Endodermal cell (in vitro differentiated cells): ENCODE data around the gene MYRIP. TPM values are rescaled to one million over a fixed set of nuclear protein-coding genes. Genes with fewer than 3 reads are reported as not detected.

Experiments used
- DNase-seq: peaks from one replicate; pipeline ENCODE4 v3.0.0-alpha.2; 2017
- H3K27ac ChIP-seq: 2 replicates; pipeline ENCODE4 v1.5.1; 2013; ENCODE audit warnings: mild to moderate bottlenecking, low read depth, low read length, moderate library complexity
- H3K27me3 ChIP-seq: 2 replicates; pipeline ENCODE4 v1.6.1; 2013; ENCODE audit warnings: mild to moderate bottlenecking, low read length, moderate library complexity; ENCODE audit not compliant: insufficient read depth, control insufficient read depth, poor library complexity, severe bottlenecking
- H3K36me3 ChIP-seq: 2 replicates; pipeline ENCODE4 v1.7.0; 2013; ENCODE audit warnings: mild to moderate bottlenecking, low read length, moderate library complexity; ENCODE audit not compliant: control insufficient read depth, insufficient read depth
- H3K4me1 ChIP-seq: one replicate; pipeline ENCODE4 v1.7.0; 2013; ENCODE audit warnings: low read length; ENCODE audit not compliant: control insufficient read depth, insufficient read depth
- H3K4me3 ChIP-seq: 2 replicates; pipeline ENCODE4 v1.5.1; 2013; ENCODE audit warnings: mild to moderate bottlenecking, low read length, moderate library complexity
- H3K9ac ChIP-seq: 2 replicates; pipeline ENCODE4 v1.6.1; 2013; ENCODE audit warnings: mild to moderate bottlenecking, low read length, moderate library complexity; ENCODE audit not compliant: poor library complexity, severe bottlenecking; ENCODE audit errors: extremely low read depth
- H3K9me3 ChIP-seq: 2 replicates; pipeline ENCODE4 v1.6.1; 2013; ENCODE audit warnings: mild to moderate bottlenecking, low read length, moderate library complexity; ENCODE audit not compliant: control insufficient read depth
- H3K27ac Mint-ChIP-seq: 2 replicates; pipeline ENCODE4 v1.8.0; 2020; ENCODE audit warnings: mixed read lengths
- H3K27me3 Mint-ChIP-seq: 2 replicates; pipeline ENCODE4 v1.8.0; 2021; ENCODE audit warnings: mild to moderate bottlenecking, mixed read lengths; ENCODE audit not compliant: insufficient read depth
- H3K36me3 Mint-ChIP-seq: 2 replicates; pipeline ENCODE4 v1.8.0; 2020; ENCODE audit warnings: low read depth, mixed read lengths
- H3K4me1 Mint-ChIP-seq: 2 replicates; pipeline ENCODE4 v1.8.0; 2020; ENCODE audit warnings: mixed read lengths
- H3K4me3 Mint-ChIP-seq: 2 replicates; pipeline ENCODE4 v1.8.0; 2020; ENCODE audit warnings: mild to moderate bottlenecking, moderate library complexity, mixed read lengths
- H3K9me3 Mint-ChIP-seq: 2 replicates; pipeline ENCODE4 v1.8.0; 2020; ENCODE audit warnings: mild to moderate bottlenecking, mixed read lengths
- WGBS, 2 experiments: methylation state at CpG; one replicate each; pipeline versions ENCODE4 v1.1.5 to v1.1.7; 2013; ENCODE audit warnings: missing lambda C conversion rate in 2 of 2, mixed read lengths in 1 of 2; ENCODE audit not compliant: insufficient coverage in 1 of 2, insufficient read length in 1 of 2; 5-methylcytosine and 5-hydroxymethylcytosine counted together
- total RNA-seq, 2 donors: library from RNA; stranded (reverse); fragmentation: NEBNext Ultra II Directional in 1 of 2; extraction: Animal tissue kit (Norgen Biotek cat#: 25700) in 1 of 2; gene quantifications; 2 replicates in 1 of 2; 3 replicates in 1 of 2; pipeline ENCODE4 v1.2.1, GENCODE V29; 2021
- TF ChIP-seq, protein P1 (sequence below): fragments of 200-600 bp; sonication (generic); conservative IDR thresholded peaks from 2 replicates; pipeline ENCODE4 v1.5.0; 2021; ENCODE audit warnings: antibody characterized with exemption, mild to moderate bottlenecking

MYRIP gene
- total RNA-seq, 2 donors from 2014 or later: 4.3 to 4.6 TPM

GRCh38 chr3:40078590-40078989, 269.2 kb downstream of the MYRIP start:
- TF ChIP-seq, protein P1, sequence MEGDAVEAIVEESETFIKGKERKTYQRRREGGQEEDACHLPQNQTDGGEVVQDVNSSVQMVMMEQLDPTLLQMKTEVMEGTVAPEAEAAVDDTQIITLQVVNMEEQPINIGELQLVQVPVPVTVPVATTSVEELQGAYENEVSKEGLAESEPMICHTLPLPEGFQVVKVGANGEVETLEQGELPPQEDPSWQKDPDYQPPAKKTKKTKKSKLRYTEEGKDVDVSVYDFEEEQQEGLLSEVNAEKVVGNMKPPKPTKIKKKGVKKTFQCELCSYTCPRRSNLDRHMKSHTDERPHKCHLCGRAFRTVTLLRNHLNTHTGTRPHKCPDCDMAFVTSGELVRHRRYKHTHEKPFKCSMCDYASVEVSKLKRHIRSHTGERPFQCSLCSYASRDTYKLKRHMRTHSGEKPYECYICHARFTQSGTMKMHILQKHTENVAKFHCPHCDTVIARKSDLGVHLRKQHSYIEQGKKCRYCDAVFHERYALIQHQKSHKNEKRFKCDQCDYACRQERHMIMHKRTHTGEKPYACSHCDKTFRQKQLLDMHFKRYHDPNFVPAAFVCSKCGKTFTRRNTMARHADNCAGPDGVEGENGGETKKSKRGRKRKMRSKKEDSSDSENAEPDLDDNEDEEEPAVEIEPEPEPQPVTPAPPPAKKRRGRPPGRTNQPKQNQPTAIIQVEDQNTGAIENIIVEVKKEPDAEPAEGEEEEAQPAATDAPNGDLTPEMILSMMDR: no peak
- Mint-ChIP-seq H3K9me3 (peaks cover 18% of the 10 kb centered on the region), H3K4me3 (no peak overlapping the region), H3K27me3 (no peaks in the 10 kb centered on the region), H3K4me1 (no peaks in the 10 kb centered on the region), H3K36me3 (no peaks in the 10 kb centered on the region), H3K27ac (no peak overlapping the region)
- peaks cover 26% of the 10 kb centered on the region for H3K9me3 ChIP-seq
- H3K4me3 ChIP-seq: peak overlapping the region; percentile 34
- no peak overlapping the region for H3K27ac ChIP-seq
- no peaks in the 10 kb centered on the region for H3K36me3 ChIP-seq
- no peak for DNase-seq
- H3K27me3 ChIP-seq: no peaks in the 10 kb centered on the region
- H3K4me1 ChIP-seq: no peaks in the 10 kb centered on the region
- WGBS, 2 experiments: 90 to 93% methylated on average over 2 to 3 of the region's 3 CpGs
- no peak overlapping the region for H3K9ac ChIP-seq

DNA sequence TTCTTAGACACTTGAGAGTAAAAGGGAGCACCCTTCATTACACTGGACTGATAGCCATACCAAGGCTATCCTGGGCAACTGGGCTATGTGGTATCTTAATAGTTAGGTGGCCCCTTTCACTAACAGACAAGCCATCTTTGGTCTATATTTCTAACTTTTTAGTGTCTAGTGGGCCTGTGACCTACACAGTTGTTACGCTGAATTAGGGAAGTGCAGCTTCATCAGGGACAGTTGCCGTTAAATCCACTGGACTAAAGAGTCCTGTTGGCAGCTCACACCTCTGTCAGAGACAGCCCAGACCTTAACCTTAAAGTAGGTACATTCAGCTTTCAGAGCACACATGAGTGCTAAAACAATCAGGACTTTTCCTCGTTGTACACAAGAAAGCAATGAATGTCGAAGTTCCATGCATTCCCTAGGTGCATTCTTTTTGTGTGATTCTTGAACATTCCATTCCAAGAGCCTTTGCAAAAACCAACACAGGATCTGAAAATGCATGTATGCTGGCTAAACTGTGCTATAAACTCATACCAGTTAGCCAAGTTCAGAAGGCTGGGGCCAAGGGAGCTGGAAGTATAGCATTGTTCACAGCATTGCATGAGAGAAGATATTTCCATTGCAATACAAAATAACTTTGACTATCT, 269.9 kb downstream of the MYRIP start:
- no peak for DNase-seq
- no peaks in the 10 kb centered on the region for H3K36me3 Mint-ChIP-seq
- Histone ChIP-seq H3K9ac (no peak overlapping the region), H3K4me3 (no peak overlapping the region), H3K36me3 (no peaks in the 10 kb centered on the region), H3K27ac (no peak overlapping the region), H3K9me3 (peaks cover 26% of the 10 kb centered on the region), H3K4me1 (no peaks in the 10 kb centered on the region), H3K27me3 (no peaks in the 10 kb centered on the region)
- H3K27me3 Mint-ChIP-seq: no peaks in the 10 kb centered on the region
- WGBS, 2 experiments: 84 to 95% methylated on average over 4 of the region's 4 CpGs
- no peaks in the 10 kb centered on the region for H3K4me1 Mint-ChIP-seq
- TF ChIP-seq, protein P1: no peak
- no peak overlapping the region for H3K27ac Mint-ChIP-seq
- H3K4me3 Mint-ChIP-seq: no peak overlapping the region
- H3K9me3 Mint-ChIP-seq: peaks cover 21% of the 10 kb centered on the region

DNA sequence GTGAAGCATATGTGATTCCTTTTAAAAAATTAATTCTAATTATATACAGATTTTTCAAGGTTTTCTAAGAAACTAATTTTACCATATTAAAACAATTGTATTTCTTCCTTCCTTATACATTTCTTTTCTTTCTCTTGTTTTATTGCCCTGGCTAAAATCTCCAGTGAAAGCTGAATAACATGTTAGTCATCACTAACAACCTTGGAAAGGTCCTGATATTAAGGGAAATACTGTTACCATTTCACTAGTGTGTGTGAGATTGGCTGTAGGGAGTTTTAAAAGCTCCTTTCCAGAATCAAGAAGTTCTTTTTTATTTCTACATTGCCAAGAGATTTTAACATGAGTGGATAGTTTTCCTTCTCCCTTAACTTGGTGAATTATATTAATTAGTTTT, 270.4 kb downstream of the MYRIP start:
- H3K27me3 Mint-ChIP-seq: no peaks in the 10 kb centered on the region
- TF ChIP-seq, protein P1: no peak
- Histone ChIP-seq H3K27me3 (no peaks in the 10 kb centered on the region), H3K9ac (no peak overlapping the region), H3K36me3 (no peaks in the 10 kb centered on the region), H3K4me1 (no peaks in the 10 kb centered on the region), H3K4me3 (no peak overlapping the region), H3K9me3 (peaks cover 26% of the 10 kb centered on the region), H3K27ac (no peak overlapping the region)
- no peak overlapping the region for H3K4me3 Mint-ChIP-seq
- H3K4me1 Mint-ChIP-seq: no peaks in the 10 kb centered on the region
- H3K27ac Mint-ChIP-seq: no peak overlapping the region
- DNase-seq: no peak
- peaks cover 21% of the 10 kb centered on the region for H3K9me3 Mint-ChIP-seq
- no peaks in the 10 kb centered on the region for H3K36me3 Mint-ChIP-seq
